Measurements from ENCODE around the gene ZNF799.

ZNF799 gene

GRCh38 chr19:12350185-12350889 is 50.7 kb downstream of the ZNF799 start:
- TF ChIP-seq FOXP2 (optimal IDR thresholded peaks at IDR 0.05; ENCODE audit: borderline replicate concordance, extremely low read depth, extremely low read length, insufficient read depth) (no peak), TAF1 (IDR thresholded peaks at IDR 0.05; ENCODE audit: borderline replicate concordance, insufficient read depth, low read length) (no peak), SIN3A (IDR thresholded peaks at IDR 0.05; ENCODE audit: borderline replicate concordance, insufficient read depth, low read length) (no peak), POLR2AphosphoS5 (IDR thresholded peaks at IDR 0.05; ENCODE audit: low read depth, low read length) (no peak), REST (IDR thresholded peaks at IDR 0.05; ENCODE audit: insufficient read depth in 1 of 2, low read depth in 2 of 2, low read length in 2 of 2) (no peak)

DNA sequence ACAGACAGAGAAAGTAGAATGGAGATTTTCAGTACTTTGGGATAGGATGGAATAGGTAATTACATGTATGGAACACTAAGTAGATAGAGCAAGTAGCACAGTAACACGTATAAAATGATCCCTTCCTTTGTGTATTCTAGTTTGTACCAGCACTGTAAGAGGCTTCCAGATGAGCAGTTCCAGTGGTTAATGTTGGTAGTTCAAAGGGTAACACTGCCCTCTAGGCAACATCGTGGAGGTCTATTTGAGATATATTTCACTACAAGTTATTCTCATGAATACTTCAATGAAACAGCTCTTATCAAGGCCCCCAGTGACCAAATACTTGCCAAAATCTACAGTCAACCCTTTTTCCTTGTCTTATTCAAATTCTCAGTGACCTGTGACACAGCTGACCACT is 54.2 kb downstream of the ZNF799 start:
- TF ChIP-seq POLR2AphosphoS5 (IDR thresholded peaks at IDR 0.05; ENCODE audit: low read depth, low read length) (no peak), TAF1 (IDR thresholded peaks at IDR 0.05; ENCODE audit: borderline replicate concordance, insufficient read depth, low read length) (no peak), SIN3A (IDR thresholded peaks at IDR 0.05; ENCODE audit: borderline replicate concordance, insufficient read depth, low read length) (no peak), FOXP2 (optimal IDR thresholded peaks at IDR 0.05; ENCODE audit: borderline replicate concordance, extremely low read depth, extremely low read length, insufficient read depth) (no peak), REST (IDR thresholded peaks at IDR 0.05; ENCODE audit: insufficient read depth in 1 of 2, low read depth in 2 of 2, low read length in 2 of 2) (no peak)

GRCh38 chr19:12345197-12345596 is 55.9 kb downstream of the ZNF799 start:
- TF ChIP-seq SIN3A (IDR thresholded peaks at IDR 0.05; ENCODE audit: borderline replicate concordance, insufficient read depth, low read length), result no peak
- TF ChIP-seq FOXP2 (optimal IDR thresholded peaks at IDR 0.05; ENCODE audit: borderline replicate concordance, extremely low read depth, extremely low read length, insufficient read depth), result no peak
- no peak for TF ChIP-seq POLR2AphosphoS5 (IDR thresholded peaks at IDR 0.05; ENCODE audit: low read depth, low read length)
- TF ChIP-seq TAF1 (IDR thresholded peaks at IDR 0.05; ENCODE audit: borderline replicate concordance, insufficient read depth, low read length), result no peak
- no peak for TF ChIP-seq REST (IDR thresholded peaks at IDR 0.05; ENCODE audit: insufficient read depth in 1 of 2, low read depth in 2 of 2, low read length in 2 of 2)
